GM04503 (cell line): ENCODE results near the gene CHST9.
"Not testable (repeated sequence)": the region's sequence is repeated elsewhere in the genome, so short reads cannot be mapped to it uniquely, and the experiment has no call there.

Experiments used
- DNase-seq: peaks from one replicate; pipeline ENCODE4 v3.0.0-alpha.2; 2012; ENCODE audit warnings: low read depth

The CHST9 gene

DNA sequence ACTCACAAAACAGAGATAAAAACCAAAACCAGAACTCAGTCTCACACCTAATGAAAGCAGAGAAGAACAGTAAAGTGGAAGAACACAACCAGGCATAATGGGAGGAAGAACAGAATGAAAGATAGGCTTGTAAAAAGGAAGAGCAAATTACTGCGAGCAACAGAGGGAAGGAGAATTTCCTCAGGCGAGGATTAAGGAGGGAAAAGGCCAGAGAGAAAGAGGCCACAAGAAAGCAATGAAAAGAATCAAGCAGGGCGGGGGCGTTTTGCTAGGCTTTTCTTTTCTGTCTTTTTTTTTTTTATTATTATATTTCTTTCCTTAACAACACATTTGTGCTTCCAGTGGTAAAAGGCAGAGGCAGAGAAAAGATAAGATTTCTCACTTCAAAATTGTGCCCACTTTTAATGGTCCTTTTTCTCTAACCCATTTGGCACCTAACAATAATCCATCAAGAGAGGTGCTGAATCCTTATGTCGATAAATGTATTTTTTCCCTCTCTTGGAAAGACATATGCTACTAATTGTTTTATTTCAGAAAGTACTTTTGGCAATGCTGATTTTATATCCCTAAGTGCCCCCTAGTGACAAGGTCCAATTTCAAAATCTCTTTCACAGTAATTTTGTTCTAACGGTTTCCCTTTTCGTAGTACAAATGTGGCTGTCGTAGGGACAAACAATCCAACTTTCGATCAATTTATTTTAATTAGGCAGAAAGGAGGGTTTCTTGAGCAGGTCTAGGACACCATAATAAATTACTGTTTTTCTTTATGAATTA lies 180.9 kb downstream of the CHST9 start:
- no peak for DNase-seq

DNA sequence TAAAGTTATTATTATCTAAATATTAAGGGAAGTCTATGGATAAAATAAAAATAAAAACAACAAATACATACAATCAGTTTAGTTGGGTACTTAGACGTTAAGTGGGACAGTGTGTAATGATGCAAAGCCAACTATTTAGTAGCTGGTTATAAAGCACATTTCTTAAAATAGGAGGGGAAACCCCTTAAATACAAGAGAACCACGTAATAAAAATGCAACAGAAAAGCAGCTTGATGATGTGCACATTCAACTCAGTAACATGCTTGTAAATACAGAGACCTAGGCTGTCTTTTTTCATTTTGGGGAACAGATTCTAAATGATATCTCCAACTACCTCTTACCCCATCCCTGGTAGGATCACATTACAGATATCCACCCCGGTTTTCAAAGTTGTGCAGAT lies 185.3 kb downstream of the CHST9 start:
- no peak for DNase-seq

DNA sequence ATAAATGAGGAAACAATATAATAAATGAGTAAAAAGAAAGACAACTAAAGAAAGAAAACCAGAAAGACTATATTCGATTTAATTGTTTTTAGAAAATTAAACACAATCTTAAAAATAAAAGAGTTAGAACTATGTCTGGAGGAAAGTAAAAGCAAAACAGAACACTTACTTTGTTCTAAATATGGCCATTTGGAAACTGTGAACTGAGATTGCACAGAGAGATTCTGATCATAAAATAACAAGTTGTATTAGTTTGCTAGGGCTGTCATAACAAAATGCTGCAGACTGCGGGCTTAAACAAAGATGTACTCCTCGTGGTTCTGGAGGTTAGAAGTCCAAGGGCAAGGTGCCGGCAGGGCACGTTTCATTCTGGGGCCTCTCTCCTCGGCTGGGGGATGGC lies 191.5 kb downstream of the CHST9 start:
- DNase-seq: no peak

DNA sequence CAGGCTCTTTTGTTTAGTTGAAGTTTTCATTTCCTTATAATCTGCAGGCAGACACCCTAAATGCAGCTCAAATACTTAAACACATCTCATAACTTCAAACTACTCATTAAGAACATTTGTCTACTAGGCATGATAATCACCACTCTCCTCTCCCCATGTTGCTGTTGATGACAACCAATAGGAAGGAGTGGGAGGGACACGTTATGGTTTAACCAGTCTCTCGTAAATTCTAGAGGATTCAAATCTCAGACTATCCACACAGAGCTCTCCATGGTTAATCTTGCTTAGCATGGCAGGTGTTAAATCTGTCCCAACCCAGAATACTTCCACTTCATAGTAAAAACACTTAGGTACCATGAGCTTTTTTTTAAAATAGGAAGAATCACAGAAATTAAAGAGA lies 192.2 kb downstream of the CHST9 start:
- DNase-seq: no peak

- DNase-seq: no peak
These were observed 195.3 kb downstream of the CHST9 start for GRCh38 chr18:26989842-26990241.

DNA sequence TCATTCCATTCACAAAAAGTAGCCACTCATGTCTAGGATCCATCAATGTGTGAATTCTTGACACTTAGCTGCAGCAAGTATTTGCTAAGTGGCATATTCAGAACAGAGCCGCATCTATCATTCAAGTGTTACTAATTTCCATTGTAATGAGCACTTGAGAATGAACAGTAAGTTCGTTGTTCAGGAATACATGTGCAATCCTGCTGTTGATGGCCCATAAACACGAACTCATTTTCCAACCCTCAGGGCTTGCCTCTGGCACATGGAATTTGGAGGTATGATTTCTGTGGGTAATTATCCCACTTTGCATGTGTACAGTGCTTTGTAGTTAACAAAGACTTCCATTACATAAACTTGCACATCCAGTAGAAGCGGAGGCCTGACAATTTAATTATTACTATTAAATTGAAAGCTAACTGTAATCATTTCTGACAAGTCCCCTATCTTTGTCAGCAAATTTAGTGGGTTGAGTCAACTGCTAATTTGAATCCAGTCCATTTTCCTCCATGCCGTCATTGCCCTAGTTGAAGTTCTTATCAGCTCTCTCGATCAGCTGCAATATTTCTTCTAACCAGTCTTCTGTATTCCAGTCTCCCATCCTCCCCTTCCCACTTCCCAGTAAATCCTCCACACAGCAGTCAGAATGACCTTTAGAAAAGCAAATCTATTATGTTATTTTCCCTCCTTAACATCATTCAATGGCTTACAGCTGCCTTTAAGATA lies 203.6 kb downstream of the CHST9 start:
- no peak for DNase-seq

DNA sequence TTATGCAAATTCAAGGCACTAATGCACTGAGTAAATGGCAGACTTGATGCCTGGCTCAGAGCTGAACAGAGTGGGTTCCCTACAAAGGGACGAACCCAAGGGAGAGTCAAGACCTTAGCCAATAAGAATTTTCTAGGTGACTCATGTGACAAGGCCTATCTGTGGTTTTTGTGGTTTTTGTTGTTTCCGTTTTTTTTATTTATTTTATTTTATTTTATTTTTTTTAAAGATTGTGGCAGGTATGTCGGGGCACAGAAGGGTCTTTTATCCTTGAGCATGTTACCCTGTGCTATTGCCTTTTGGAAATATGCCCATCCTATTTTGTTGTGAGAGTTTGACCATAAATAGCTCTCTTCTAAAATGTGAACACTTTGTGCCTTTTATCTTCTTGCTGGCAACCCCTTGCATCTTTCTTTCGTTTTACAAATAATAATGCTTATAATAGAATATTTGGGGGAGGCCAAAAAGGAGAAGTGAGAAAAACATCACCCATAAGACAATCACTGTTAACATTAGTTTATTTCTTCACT lies 206.2 kb downstream of the CHST9 start:
- DNase-seq: no peak

DNA sequence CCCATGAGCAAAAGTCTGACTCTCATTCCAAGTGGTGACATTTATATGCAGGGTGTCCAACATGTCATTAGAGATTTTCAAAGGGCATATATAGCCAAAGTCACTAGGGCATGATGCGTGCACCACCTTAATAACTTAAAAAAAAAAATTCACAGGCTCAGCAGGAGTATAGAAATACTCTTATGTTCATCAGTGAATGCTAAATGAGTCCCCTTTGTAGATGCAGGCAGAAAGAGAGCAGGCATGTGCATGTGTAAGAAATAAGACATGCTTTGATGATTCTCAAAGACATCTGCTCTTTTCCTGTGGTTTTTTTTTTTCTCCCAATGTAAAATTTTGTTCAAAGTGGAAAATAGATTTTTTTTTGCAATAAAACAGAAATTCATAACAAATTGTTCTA lies 207.3 kb downstream of the CHST9 start:
- no peak for DNase-seq

- no peak for DNase-seq
These were observed 208.9 kb downstream of the CHST9 start for GRCh38 chr18:26976206-26976605.

- not testable (repeated sequence) for DNase-seq
These were observed 212.6 kb downstream of the CHST9 start for GRCh38 chr18:26972549-26972948.

GRCh38 chr18:26971409-26971808 lies 213.7 kb downstream of the CHST9 start:
- no peak for DNase-seq

- no peak for DNase-seq
These were observed 214.5 kb downstream of the CHST9 start for GRCh38 chr18:26970637-26971036.

DNA sequence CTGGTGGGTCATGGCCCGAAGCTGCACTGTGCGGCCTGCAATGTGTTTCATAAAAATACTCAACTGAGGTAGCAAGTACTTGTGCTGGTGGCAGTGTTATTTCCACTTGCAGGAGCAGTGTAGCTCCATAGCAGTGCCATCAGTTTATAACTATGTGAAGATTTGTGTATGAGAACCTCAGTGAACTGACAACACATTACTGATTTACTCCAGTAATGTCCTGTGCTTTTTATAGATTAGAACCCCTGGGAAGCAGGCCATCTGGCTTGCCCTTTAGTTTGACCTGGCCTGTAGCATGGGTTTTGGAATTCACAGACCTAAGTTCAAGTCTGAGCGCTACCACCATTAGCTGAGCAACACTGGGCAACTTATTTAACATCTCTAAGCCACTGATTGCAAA lies 219.9 kb downstream of the CHST9 start:
- DNase-seq: no peak

GRCh38 chr18:26963292-26963691 lies 221.8 kb downstream of the CHST9 start:
- DNase-seq: no peak

GRCh38 chr18:26961839-26962238 lies 223.3 kb downstream of the CHST9 start:
- DNase-seq: no peak

GRCh38 chr18:26960911-26961310 lies 224.2 kb downstream of the CHST9 start:
- DNase-seq: no peak

- DNase-seq: no peak
These were observed 228.2 kb downstream of the CHST9 start for GRCh38 chr18:26956863-26957262.

GRCh38 chr18:26948703-26949102 lies 236.4 kb downstream of the CHST9 start:
- DNase-seq: no peak

DNA sequence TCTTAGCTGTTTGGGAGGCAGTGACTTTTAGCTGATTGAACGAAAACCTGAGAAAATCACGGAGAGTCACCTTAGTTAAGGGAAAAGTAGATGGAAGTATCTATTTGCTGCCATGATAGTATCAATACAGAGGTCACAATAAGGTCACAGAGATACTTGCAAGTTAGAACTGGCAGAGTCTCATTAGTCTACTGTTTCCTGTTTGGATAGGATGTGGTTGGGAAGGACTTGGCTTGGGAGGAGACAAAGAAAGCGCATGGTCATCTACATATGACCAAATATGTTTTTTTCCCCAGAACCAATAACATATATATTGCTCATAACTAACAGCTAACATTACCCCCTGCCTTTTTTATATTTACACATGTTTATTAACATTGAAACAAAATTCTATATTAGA lies 241.2 kb downstream of the CHST9 start:
- no peak for DNase-seq

- DNase-seq: no peak
These were observed 243.5 kb downstream of the CHST9 start for GRCh38 chr18:26941584-26941983.

- DNase-seq: no peak
These were observed 244.2 kb downstream of the CHST9 start for GRCh38 chr18:26940744-26941398.

DNA sequence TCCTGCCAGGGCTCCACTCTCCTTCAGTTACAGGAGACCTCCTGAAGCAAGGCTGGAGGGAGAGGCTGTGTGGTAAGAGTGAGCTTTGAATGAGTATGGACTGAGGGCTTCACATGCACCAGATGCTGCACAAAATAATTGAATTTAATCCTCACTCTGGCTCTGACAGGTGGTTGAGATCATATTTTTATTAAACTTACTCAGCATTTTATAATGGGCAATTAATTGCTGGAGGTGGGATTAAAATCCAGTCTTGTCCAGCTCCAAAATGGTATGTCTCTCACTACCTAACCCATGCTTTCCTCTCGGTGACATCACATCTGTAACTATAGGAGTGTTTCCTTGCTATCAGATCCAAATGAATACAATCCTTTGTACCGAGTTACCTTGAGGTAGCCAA lies 253.4 kb downstream of the CHST9 start:
- DNase-seq: no peak

- no peak for DNase-seq
These were observed 254.5 kb downstream of the CHST9 start for GRCh38 chr18:26930630-26931029.
